C4-2B (cell line): ENCODE data around the gene OSBPL5.

ENCODE experiments used
- CTCF ChIP-seq: fragments of 450-650 bp; conservative IDR thresholded peaks from 2 replicates; pipeline ENCODE4 v1.5.1; 2017; ENCODE audit warnings: mild to moderate bottlenecking
- ZFX ChIP-seq: fragments of 450-650 bp; IDR thresholded peaks from 2 replicates; pipeline ENCODE4 v1.6.1; 2017

DNA sequence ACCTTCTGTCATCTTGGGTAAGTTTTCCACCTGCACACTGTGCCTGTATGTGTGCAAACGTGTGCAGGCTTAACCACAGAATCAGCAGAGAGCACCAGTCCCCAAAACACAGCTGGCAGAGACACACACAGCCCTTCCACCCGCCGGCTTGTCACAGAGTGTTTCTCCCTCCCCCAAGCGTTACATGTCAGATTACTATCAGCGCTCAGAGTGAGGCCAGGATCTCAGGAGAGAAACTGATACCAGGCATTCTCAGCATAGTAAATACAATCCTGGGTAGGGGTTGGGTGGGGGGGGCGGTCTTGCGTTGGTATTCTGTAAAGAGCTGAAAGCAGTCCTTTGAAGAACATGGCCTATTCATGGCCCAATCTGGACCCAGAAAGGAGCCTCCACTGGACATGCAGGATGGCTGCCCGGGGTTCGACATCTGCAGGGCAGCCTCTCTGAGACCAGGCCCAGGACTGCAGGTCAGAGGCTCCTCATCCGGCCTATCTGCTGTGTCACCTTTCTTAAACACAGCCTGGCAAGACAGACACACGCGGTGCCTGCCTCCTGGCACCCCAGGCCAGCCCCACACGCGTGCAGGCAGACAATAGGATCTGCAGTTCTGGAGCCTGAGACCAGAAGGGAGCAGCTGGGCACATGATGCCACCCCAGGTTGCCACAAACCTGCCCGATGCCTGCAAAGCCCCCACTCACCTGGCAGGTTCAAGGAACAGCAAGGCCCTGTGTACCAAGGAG is 1.7 kb downstream of the OSBPL5 start:
- TF ChIP-seq CTCF: no peak
- TF ChIP-seq ZFX: no peak
